ENCODE data around the gene CCDC102A. TPM values are rescaled to one million over a fixed set of nuclear protein-coding genes. Genes with fewer than 3 reads are reported as not detected.
A peak's percentile ranks its signal among the peaks of the same experiment; 100 is the strongest.

CCDC102A gene
- total RNA-seq, 4 donors from 2014 or later, result 2.2 to 17.7 (median 3.7) TPM

GRCh38 chr16:57519796-57520360 lies 16.5 kb downstream of the CCDC102A start:
- no peaks in the 10 kb centered on the region for H3K36me3 ChIP-seq
- no peak overlapping the region for H3K4me3 ChIP-seq
- in situ Hi-C loops (cut with MboI; ENCODE audit: low pct_ligation_motif_present in 1 of 4, low pct_unique_long_range_greater_than_20kb in 1 of 4, low sequenced_read_pairs in 3 of 4), result loop anchor here in 3 of 4 donors (10.0 kb wide), 2 partner anchors 95 to 215 kb away; no protein-coding TSS in a partner anchor
- no peak overlapping the region for H3K27ac ChIP-seq
- peaks cover 0 to 7% (median 0%) of the 10 kb centered on the region in 4 donors for H3K4me1 ChIP-seq
- intact Hi-C loops (cut with DNase I; ENCODE audit: low total_unique reads), result no loop called here
- H3K27me3 ChIP-seq, result no peaks in the 10 kb centered on the region
- no peaks in the 10 kb centered on the region for H3K9me3 ChIP-seq
- peak; percentile 83 for DNase-seq
- WGBS, 2 donors (ENCODE audit: low coverage in 1 of 2), result 38% methylated on average over 10 of the region's 10 CpGs; no CpG with 5 or more reads in 1 of the 2 donors
- TF ChIP-seq POLR2AphosphoS5 (IDR thresholded peaks at IDR 0.05), result no peak
- no peak for TF ChIP-seq EP300 (IDR thresholded peaks at IDR 0.05; ENCODE audit: low read depth)
- TF ChIP-seq CTCF (IDR thresholded peaks at IDR 0.05), result peak; percentile 92 to 96 (median 95)
- TF ChIP-seq POLR2A (IDR thresholded peaks at IDR 0.05), result no peak

- Histone ChIP-seq H3K4me3 (no peak overlapping the region), H3K4me1 (peaks cover 0 to 9% (median under 1%) of the 10 kb centered on the region in 4 donors), H3K9me3 (no peaks in the 10 kb centered on the region), H3K36me3 (no peaks in the 10 kb centered on the region), H3K27me3 (no peaks in the 10 kb centered on the region), H3K27ac (no peak overlapping the region)
- intact Hi-C loops (cut with DNase I; ENCODE audit: low total_unique reads), result no loop called here
- 72% methylated on average over 6 of the region's 6 CpGs; no CpG with 5 or more reads in 1 of the 2 donors for WGBS, 2 donors (ENCODE audit: low coverage in 1 of 2)
- in situ Hi-C loops (cut with MboI; ENCODE audit: low pct_ligation_motif_present in 1 of 4, low pct_unique_long_range_greater_than_20kb in 1 of 4, low sequenced_read_pairs in 3 of 4), result loop anchor here in 2 of 4 donors (10.0 kb wide), 2 partner anchors 94 to 214 kb away; no protein-coding TSS in a partner anchor
- DNase-seq, result no peak
- TF ChIP-seq EP300 (IDR thresholded peaks at IDR 0.05; ENCODE audit: low read depth) (no peak), CTCF (IDR thresholded peaks at IDR 0.05) (no peak), POLR2AphosphoS5 (IDR thresholded peaks at IDR 0.05) (no peak), POLR2A (IDR thresholded peaks at IDR 0.05) (no peak)
These were observed 17.4 kb downstream of the CCDC102A start for GRCh38 chr16:57518922-57519321.

GRCh38 chr16:57518520-57518919 lies 17.9 kb downstream of the CCDC102A start:
- intact Hi-C loops (cut with DNase I; ENCODE audit: low total_unique reads) (no loop called here), in situ Hi-C loops (cut with MboI; ENCODE audit: low pct_ligation_motif_present in 1 of 4, low pct_unique_long_range_greater_than_20kb in 1 of 4, low sequenced_read_pairs in 3 of 4) (loop anchor here in 2 of 4 donors (10.0 kb wide), 2 partner anchors 94 to 214 kb away; no protein-coding TSS in a partner anchor)
- Histone ChIP-seq H3K9me3 (no peaks in the 10 kb centered on the region), H3K4me1 (peaks cover 0 to 13% (median 4%) of the 10 kb centered on the region in 4 donors), H3K4me3 (no peak overlapping the region), H3K36me3 (no peaks in the 10 kb centered on the region), H3K27me3 (no peaks in the 10 kb centered on the region), H3K27ac (no peak overlapping the region)
- DNase-seq, result no peak
- TF ChIP-seq EP300 (IDR thresholded peaks at IDR 0.05; ENCODE audit: low read depth), result no peak
- no peak for TF ChIP-seq POLR2AphosphoS5 (IDR thresholded peaks at IDR 0.05)
- no peak for TF ChIP-seq POLR2A (IDR thresholded peaks at IDR 0.05)
- no peak for TF ChIP-seq CTCF (IDR thresholded peaks at IDR 0.05)
- WGBS, 2 donors (ENCODE audit: low coverage in 1 of 2), result 88% methylated on average over 13 of the region's 13 CpGs; no CpG with 5 or more reads in 1 of the 2 donors

- no peak overlapping the region for H3K27ac ChIP-seq
- WGBS, 2 donors (ENCODE audit: low coverage in 1 of 2), result 90 to 95% methylated on average over 2 to 31 of the region's 31 CpGs
- intact Hi-C loops (cut with DNase I; ENCODE audit: low total_unique reads) (no loop called here), in situ Hi-C loops (cut with MboI; ENCODE audit: low pct_ligation_motif_present in 1 of 4, low pct_unique_long_range_greater_than_20kb in 1 of 4, low sequenced_read_pairs in 3 of 4) (loop anchor here in 2 of 4 donors (10.0 kb wide), 2 partner anchors 93 to 213 kb away; no protein-coding TSS in a partner anchor)
- no peaks in the 10 kb centered on the region for H3K36me3 ChIP-seq
- DNase-seq, result no peak
- H3K27me3 ChIP-seq, result no peaks in the 10 kb centered on the region
- H3K9me3 ChIP-seq, result no peaks in the 10 kb centered on the region
- no peak for TF ChIP-seq POLR2AphosphoS5 (IDR thresholded peaks at IDR 0.05)
- TF ChIP-seq CTCF (IDR thresholded peaks at IDR 0.05), result no peak
- TF ChIP-seq EP300 (IDR thresholded peaks at IDR 0.05; ENCODE audit: low read depth), result no peak
- TF ChIP-seq POLR2A (IDR thresholded peaks at IDR 0.05), result no peak
- peaks cover 4 to 21% (median 10%) of the 10 kb centered on the region in 4 donors for H3K4me1 ChIP-seq
- H3K4me3 ChIP-seq, result no peak overlapping the region
These were observed 18.7 kb downstream of the CCDC102A start for GRCh38 chr16:57517397-57518367.
